ENCODE results near the gene HLF. TPM values are rescaled to one million over a fixed set of nuclear protein-coding genes. Genes with fewer than 3 reads are reported as not detected.
"Not testable (repeated sequence)": the region's sequence is repeated elsewhere in the genome, so short reads cannot be mapped to it uniquely, and the experiment has no call there.

Gene HLF
- total RNA-seq, 1 donor from 2014 or later: 8.6 TPM

- DNase-seq (ENCODE audit: low spot score in 2 of 2): no peak
- FAIRE-seq: no peak
Measured at GRCh38 chr17:55323518-55324295, 58.9 kb downstream of the HLF start.

- DNase-seq (ENCODE audit: low spot score in 2 of 2): no peak
- no peak for FAIRE-seq
Measured at GRCh38 chr17:55324296-55324978, 59.7 kb downstream of the HLF start.

GRCh38 chr17:55325406-55325805 lies 60.6 kb downstream of the HLF start:
- DNase-seq (ENCODE audit: low spot score in 2 of 2) (no peak), FAIRE-seq (no peak)

GRCh38 chr17:55326030-55326429 lies 61.3 kb downstream of the HLF start:
- DNase-seq (ENCODE audit: low spot score in 2 of 2) (no peak), FAIRE-seq (no peak)

- DNase-seq (ENCODE audit: low spot score in 2 of 2): no peak
- FAIRE-seq: no peak
Measured at GRCh38 chr17:55327225-55328088, 62.7 kb downstream of the HLF start.

GRCh38 chr17:55328514-55328913 lies 63.8 kb downstream of the HLF start:
- DNase-seq (ENCODE audit: low spot score in 2 of 2); FAIRE-seq: not testable (repeated sequence)

GRCh38 chr17:55330344-55330933 lies 65.7 kb downstream of the HLF start:
- no peak for FAIRE-seq
- DNase-seq (ENCODE audit: low spot score in 2 of 2): no peak

- no peak for FAIRE-seq
- DNase-seq (ENCODE audit: low spot score in 2 of 2): no peak
Measured at GRCh38 chr17:55332296-55333041, 67.7 kb downstream of the HLF start.

GRCh38 chr17:55334285-55334684 lies 69.5 kb downstream of the HLF start:
- DNase-seq (ENCODE audit: low spot score in 2 of 2) (no peak), FAIRE-seq (no peak)

- no peak for FAIRE-seq
- no peak for DNase-seq (ENCODE audit: low spot score in 2 of 2)
Measured at GRCh38 chr17:55334881-55335540, 70.3 kb downstream of the HLF start.

- no peak for FAIRE-seq
- no peak for DNase-seq (ENCODE audit: low spot score in 2 of 2)
Measured at GRCh38 chr17:55335625-55336024, 70.9 kb downstream of the HLF start.

GRCh38 chr17:55336426-55336825 lies 71.7 kb downstream of the HLF start:
- FAIRE-seq: no peak

GRCh38 chr17:55340176-55340575 lies 75.4 kb downstream of the HLF start:
- DNase-seq (ENCODE audit: low spot score in 2 of 2): no peak
- no peak for FAIRE-seq

More at GRCh38 chr17:55336426-55336825, 71.7 kb downstream of the HLF start:
- DNase-seq (ENCODE audit: low spot score in 2 of 2): no peak

- DNase-seq (ENCODE audit: low spot score in 2 of 2) (no peak), FAIRE-seq (no peak)
Measured at GRCh38 chr17:55340686-55341085, 75.9 kb downstream of the HLF start.

- no peak for FAIRE-seq
Measured at GRCh38 chr17:55341432-55341831, 76.7 kb downstream of the HLF start.

GRCh38 chr17:55342800-55343585 lies 78.2 kb downstream of the HLF start:
- FAIRE-seq: no peak

More at GRCh38 chr17:55341432-55341831, 76.7 kb downstream of the HLF start:
- DNase-seq (ENCODE audit: low spot score in 2 of 2): no peak

GRCh38 chr17:55343900-55344513 lies 79.2 kb downstream of the HLF start:
- no peak for FAIRE-seq
- no peak for DNase-seq (ENCODE audit: low spot score in 2 of 2)

More at GRCh38 chr17:55342800-55343585, 78.2 kb downstream of the HLF start:
- DNase-seq (ENCODE audit: low spot score in 2 of 2): no peak

- no peak for DNase-seq (ENCODE audit: low spot score in 2 of 2)
- no peak for FAIRE-seq
Measured at GRCh38 chr17:55344514-55344997, 79.8 kb downstream of the HLF start.
